Fibroblast of skin of scalp (primary cell): Measurements from ENCODE around the gene DOC2B.

Experiments used
- DNase-seq: peaks from one replicate; pipeline ENCODE4 v3.0.0-alpha.2; 2013

DOC2B gene

GRCh38 chr17:160336-160735 lies 21.1 kb downstream of the DOC2B start:
- DNase-seq, result no peak

- DNase-seq, result no peak
Observed at GRCh38 chr17:159609-160008, 21.8 kb downstream of the DOC2B start.

GRCh38 chr17:158379-158778 lies 23.1 kb downstream of the DOC2B start:
- DNase-seq, result no peak

- DNase-seq, result no peak
Observed at GRCh38 chr17:157901-158300, 23.5 kb downstream of the DOC2B start.

- no peak for DNase-seq
Observed at GRCh38 chr17:156946-157345, 24.5 kb downstream of the DOC2B start.

GRCh38 chr17:156094-156621 lies 25.3 kb downstream of the DOC2B start:
- no peak for DNase-seq

GRCh38 chr17:155576-155975 lies 25.9 kb downstream of the DOC2B start:
- DNase-seq, result no peak

GRCh38 chr17:153851-154250 lies 27.6 kb downstream of the DOC2B start:
- no peak for DNase-seq

GRCh38 chr17:152860-153420 lies 28.5 kb downstream of the DOC2B start:
- DNase-seq, result no peak

GRCh38 chr17:151886-152859 lies 29.3 kb downstream of the DOC2B start:
- DNase-seq, result no peak

- DNase-seq, result no peak
Observed at GRCh38 chr17:151004-151403, 30.4 kb downstream of the DOC2B start.

GRCh38 chr17:149897-150584 lies 31.4 kb downstream of the DOC2B start:
- DNase-seq, result no peak

- DNase-seq, result no peak
Observed at GRCh38 chr17:149231-149630, 32.2 kb downstream of the DOC2B start.

GRCh38 chr17:148757-149156 lies 32.7 kb downstream of the DOC2B start:
- DNase-seq, result no peak

GRCh38 chr17:147796-148740 lies 33.4 kb downstream of the DOC2B start:
- DNase-seq, result no peak

GRCh38 chr17:146983-147761 lies 34.3 kb downstream of the DOC2B start:
- no peak for DNase-seq

- no peak for DNase-seq
Observed at GRCh38 chr17:146546-146945, 34.9 kb downstream of the DOC2B start.

- DNase-seq, result no peak
Observed at GRCh38 chr17:145671-146541, 35.5 kb downstream of the DOC2B start.

GRCh38 chr17:144936-145670 lies 36.3 kb downstream of the DOC2B start:
- no peak for DNase-seq
